GM18909 (cell line): ENCODE results near the gene CXCL14.

ENCODE experiments used
- ATAC-seq: cut with Tn5 transposase; IDR thresholded peaks from one replicate; pipeline ENCODE4 v1.9.1; 2021; ENCODE audit warnings: mild to moderate bottlenecking; ENCODE audit not compliant: unreplicated experiment, poor library complexity

The CXCL14 gene

GRCh38 chr5:135598691-135599395 is 20.1 kb upstream of the CXCL14 start:
- no peak for ATAC-seq

GRCh38 chr5:135596788-135597187 is 18.0 kb upstream of the CXCL14 start:
- ATAC-seq: no peak

- ATAC-seq: no peak
These were observed 17.5 kb upstream of the CXCL14 start for GRCh38 chr5:135596157-135596763.

GRCh38 chr5:135594416-135594960 is 15.7 kb upstream of the CXCL14 start:
- ATAC-seq: no peak

- no peak for ATAC-seq
These were observed 15.1 kb upstream of the CXCL14 start for GRCh38 chr5:135593886-135594285.

- no peak for ATAC-seq
These were observed 14.3 kb upstream of the CXCL14 start for GRCh38 chr5:135593141-135593540.

GRCh38 chr5:135592312-135593045 is 13.7 kb upstream of the CXCL14 start:
- no peak for ATAC-seq

GRCh38 chr5:135591277-135591676 is 12.5 kb upstream of the CXCL14 start:
- no peak for ATAC-seq

GRCh38 chr5:135589152-135589551 is 10.4 kb upstream of the CXCL14 start:
- ATAC-seq: no peak

- no peak for ATAC-seq
These were observed 9.2 kb upstream of the CXCL14 start for GRCh38 chr5:135587721-135588663.

- no peak for ATAC-seq
These were observed 6.1 kb upstream of the CXCL14 start for GRCh38 chr5:135584918-135585317.

- ATAC-seq: no peak
These were observed 5.5 kb upstream of the CXCL14 start for GRCh38 chr5:135584276-135584675.

- no peak for ATAC-seq
These were observed 3.4 kb upstream of the CXCL14 start for GRCh38 chr5:135582099-135582781.

DNA sequence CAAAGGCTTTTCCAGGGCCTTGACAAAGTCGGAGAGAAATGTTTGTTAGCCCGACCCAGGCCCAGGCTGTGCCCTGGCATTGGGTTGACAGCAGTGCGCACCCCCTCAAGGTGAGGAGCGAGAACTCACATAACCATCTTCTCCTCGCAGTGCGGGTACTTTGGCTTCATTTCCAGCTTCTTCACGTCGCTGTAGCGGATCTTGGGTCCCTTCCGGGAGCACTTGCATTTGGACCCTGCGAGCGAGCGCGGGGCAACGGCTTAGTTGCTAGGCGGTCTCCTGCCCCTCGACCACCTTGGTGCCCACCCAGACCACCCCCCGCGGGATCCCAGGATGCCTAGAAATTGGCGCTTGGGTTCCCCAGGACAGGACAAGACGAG is 496 bp downstream of the CXCL14 start:
- no peak for ATAC-seq

DNA sequence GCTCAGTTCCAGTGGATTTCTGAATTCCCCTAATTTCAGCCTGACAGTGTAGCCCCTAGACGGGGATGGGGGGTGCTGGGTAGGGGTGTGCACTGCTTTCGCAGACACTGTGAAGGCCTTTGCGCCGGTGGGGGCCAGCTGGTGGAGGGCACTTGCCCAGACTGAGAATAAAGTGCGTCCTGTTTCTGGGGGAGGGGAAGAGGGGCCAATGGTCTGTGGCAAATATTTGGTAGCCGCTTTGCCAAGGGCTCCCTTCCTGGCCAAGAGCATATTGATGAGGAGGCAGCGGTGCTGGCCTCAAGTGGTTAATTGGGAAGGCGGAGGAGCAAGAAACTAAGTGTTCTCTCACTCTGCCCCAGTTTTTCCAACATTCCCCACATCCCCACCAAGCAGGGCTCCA is 1.4 kb downstream of the CXCL14 start:
- no peak for ATAC-seq

GRCh38 chr5:135576075-135576599 is 2.7 kb downstream of the CXCL14 start:
- no peak for ATAC-seq

- no peak for ATAC-seq
These were observed 4.3 kb downstream of the CXCL14 start for GRCh38 chr5:135574493-135574892.

DNA sequence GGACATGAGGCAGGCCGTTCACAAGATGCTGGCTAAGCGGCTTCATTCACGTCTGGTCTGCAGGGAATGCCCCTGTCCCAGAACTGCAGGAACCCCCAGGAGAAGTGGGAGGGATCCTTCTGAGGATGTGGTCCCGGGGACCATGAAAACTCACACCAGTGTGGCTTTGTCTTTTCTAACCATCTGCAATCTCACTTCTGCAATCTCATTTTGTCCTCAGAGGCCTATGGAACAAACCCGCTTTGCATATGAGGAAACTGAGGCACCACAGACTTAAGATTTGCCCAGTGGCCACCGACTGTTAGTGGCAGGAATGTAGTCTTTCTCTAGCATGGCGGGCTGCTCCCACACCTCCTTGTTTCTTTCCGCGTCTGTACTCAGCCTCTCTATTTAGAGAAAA is 6.9 kb downstream of the CXCL14 start:
- ATAC-seq: no peak

GRCh38 chr5:135571066-135571609 is 7.7 kb downstream of the CXCL14 start:
- ATAC-seq: no peak
